Left ventricle myocardium inferior (tissue), 1 donor: ENCODE data around the gene PIGU. TPM values are rescaled to one million over a fixed set of nuclear protein-coding genes. Genes with fewer than 3 reads are reported as not detected.

ENCODE experiments used
- DNase-seq: peaks from one replicate; pipeline ENCODE4 v3.0.0-alpha.2; 2020
- H3K27ac ChIP-seq: fragments of 200-600 bp; replicated peaks from 2 replicates; pipeline ENCODE4 v1.8.0; 2021
- H3K27me3 ChIP-seq: fragments of 200-600 bp; 2 replicates; pipeline ENCODE4 v1.8.0; 2021; ENCODE audit warnings: low read depth
- H3K36me3 ChIP-seq: fragments of 200-600 bp; 2 replicates; pipeline ENCODE4 v1.8.0; 2021
- H3K4me1 ChIP-seq: fragments of 200-600 bp; 2 replicates; pipeline ENCODE4 v1.8.0; 2021
- H3K4me3 ChIP-seq: fragments of 200-600 bp; 2 replicates; pipeline ENCODE4 v1.8.0; 2021; ENCODE audit warnings: mild to moderate bottlenecking, moderate library complexity
- H3K9me3 ChIP-seq: fragments of 200-600 bp; replicated peaks from 2 replicates; pipeline ENCODE4 v1.8.0; 2021
- intact Hi-C: fragments of 100-400 bp; cut with micrococcal nuclease; formaldehyde crosslinking; loops from one replicate; pipeline ENCODE4 v1.11.0; 2022
- total RNA-seq: library from RNA; stranded (reverse); fragmentation: NEBNext Ultra II Directional; extraction: Animal tissue kit (Norgen Biotek cat#: 25700); gene quantifications from one replicate; pipeline ENCODE4 v1.2.1, GENCODE V29; 2021
- TF ChIP-seq, protein P1 (sequence below): fragments of 200-600 bp; IDR thresholded peaks from 2 replicates; pipeline ENCODE4 v1.8.0; 2021; ENCODE audit warnings: antibody characterized with exemption, mild to moderate bottlenecking, borderline replicate concordance
- donor health status: DM: no; HTN: yes; CAD: no; lungs with severe emphysema.

Gene PIGU
- total RNA-seq, 1 donor from 2014 or later = 13.7 TPM

DNA sequence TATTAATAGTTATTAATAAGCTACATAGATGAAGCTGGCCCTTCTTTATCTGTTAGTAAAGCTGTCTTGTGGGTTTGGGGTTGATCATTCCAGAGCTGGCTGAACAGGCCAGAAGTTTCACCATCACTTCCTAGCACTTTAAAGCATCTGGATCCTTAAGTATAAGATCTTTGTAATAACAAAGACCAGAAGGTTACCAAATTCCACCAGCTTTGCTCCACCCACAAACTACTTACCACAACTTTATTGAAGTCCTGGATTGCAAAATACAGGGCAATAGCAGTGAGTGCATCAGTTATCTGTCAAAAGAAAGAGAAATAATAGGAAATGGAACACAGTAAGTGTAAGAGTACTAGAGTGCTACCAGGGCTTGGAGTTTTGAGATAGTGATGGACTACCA is 33.0 kb downstream of the PIGU start:
- TF ChIP-seq, protein P1, sequence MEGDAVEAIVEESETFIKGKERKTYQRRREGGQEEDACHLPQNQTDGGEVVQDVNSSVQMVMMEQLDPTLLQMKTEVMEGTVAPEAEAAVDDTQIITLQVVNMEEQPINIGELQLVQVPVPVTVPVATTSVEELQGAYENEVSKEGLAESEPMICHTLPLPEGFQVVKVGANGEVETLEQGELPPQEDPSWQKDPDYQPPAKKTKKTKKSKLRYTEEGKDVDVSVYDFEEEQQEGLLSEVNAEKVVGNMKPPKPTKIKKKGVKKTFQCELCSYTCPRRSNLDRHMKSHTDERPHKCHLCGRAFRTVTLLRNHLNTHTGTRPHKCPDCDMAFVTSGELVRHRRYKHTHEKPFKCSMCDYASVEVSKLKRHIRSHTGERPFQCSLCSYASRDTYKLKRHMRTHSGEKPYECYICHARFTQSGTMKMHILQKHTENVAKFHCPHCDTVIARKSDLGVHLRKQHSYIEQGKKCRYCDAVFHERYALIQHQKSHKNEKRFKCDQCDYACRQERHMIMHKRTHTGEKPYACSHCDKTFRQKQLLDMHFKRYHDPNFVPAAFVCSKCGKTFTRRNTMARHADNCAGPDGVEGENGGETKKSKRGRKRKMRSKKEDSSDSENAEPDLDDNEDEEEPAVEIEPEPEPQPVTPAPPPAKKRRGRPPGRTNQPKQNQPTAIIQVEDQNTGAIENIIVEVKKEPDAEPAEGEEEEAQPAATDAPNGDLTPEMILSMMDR = no peak
- intact Hi-C loops = no loop called here
- Histone ChIP-seq H3K4me3 (no peak overlapping the region), H3K27ac (no peak overlapping the region), H3K4me1 (peaks cover 5% of the 10 kb centered on the region), H3K36me3 (peaks cover 13% of the 10 kb centered on the region), H3K9me3 (no peaks in the 10 kb centered on the region), H3K27me3 (no peaks in the 10 kb centered on the region)
- DNase-seq = no peak

DNA sequence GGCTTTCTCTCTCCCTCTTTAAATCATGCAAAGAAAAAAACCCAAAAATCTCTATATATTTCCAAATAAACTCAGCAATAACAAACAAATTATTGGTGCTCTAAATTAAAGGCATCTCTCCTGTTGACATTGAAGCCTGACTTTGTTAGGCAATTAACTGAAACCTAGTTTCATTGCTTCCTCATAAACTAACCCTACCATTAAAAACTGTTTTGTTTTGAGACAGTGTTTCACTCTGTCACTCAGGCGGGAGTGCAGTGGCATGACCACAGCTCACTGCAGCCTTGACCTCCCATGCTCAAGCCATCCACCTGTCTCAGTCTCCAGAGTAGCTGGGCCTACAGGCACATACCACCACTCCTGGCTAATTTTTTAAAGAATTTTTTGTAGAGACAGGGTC is 34.9 kb downstream of the PIGU start:
- TF ChIP-seq, protein P1 = no peak
- peaks cover 17% of the 10 kb centered on the region for H3K4me1 ChIP-seq
- no peaks in the 10 kb centered on the region for H3K27me3 ChIP-seq
- no peaks in the 10 kb centered on the region for H3K9me3 ChIP-seq
- H3K4me3 ChIP-seq = no peak overlapping the region
- H3K36me3 ChIP-seq = peaks cover 22% of the 10 kb centered on the region
- intact Hi-C loops = no loop called here
- DNase-seq = no peak
- no peak overlapping the region for H3K27ac ChIP-seq

DNA sequence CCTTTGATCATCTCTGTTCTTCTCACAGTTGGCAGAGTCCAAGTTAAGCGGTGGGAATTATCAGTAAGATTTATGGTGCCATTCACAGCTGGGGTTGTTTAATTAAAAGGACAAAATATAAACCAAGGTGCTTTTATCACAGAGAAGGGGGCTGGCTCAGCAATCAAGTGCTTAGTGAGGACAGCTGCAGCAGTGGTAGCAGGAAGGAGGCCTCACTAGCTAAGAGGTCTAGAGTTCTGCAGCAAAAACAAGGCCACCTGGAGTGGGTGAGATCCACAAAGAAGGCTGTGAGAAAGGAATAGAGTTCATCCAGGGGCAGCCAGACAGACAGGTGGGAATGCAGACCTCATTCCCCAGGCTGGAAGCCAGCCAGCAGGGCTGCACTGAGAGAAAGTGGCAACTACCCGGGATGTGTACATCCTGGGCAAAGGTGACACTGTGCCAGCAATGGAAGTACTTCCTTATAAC is 37.1 kb downstream of the PIGU start:
- Histone ChIP-seq H3K27me3 (no peaks in the 10 kb centered on the region), H3K4me1 (peaks cover 25% of the 10 kb centered on the region), H3K4me3 (no peak overlapping the region), H3K27ac (no peak overlapping the region), H3K36me3 (peaks cover 26% of the 10 kb centered on the region), H3K9me3 (no peaks in the 10 kb centered on the region)
- TF ChIP-seq, protein P1 = no peak
- no peak for DNase-seq
- intact Hi-C loops = no loop called here

DNA sequence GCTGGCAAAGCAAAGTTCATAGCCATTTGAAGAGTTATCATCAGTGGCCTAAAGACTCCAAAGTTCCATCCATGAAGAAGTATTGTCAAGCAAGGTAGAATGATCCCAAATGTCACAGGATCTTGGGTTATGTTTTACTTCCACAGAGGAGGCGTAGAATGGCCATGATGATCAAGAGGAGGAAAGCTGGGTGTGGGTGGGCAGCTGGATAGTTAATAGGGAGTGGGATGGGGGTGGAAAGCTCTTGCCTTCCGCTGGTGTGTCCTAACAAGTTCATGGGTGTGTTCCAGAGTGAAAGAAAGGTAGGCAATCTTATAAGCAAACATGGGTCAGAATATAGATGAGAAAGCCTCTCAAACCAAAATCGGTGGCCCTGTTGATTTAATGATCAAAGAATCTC is 38.4 kb downstream of the PIGU start:
- H3K27ac ChIP-seq = peak overlapping the region; percentile 81
- no peaks in the 10 kb centered on the region for H3K9me3 ChIP-seq
- TF ChIP-seq, protein P1 = no peak
- H3K4me1 ChIP-seq = peaks cover 25% of the 10 kb centered on the region
- peaks cover 29% of the 10 kb centered on the region for H3K36me3 ChIP-seq
- intact Hi-C loops = no loop called here
- H3K4me3 ChIP-seq = no peak overlapping the region
- no peak for DNase-seq
- H3K27me3 ChIP-seq = no peaks in the 10 kb centered on the region

DNA sequence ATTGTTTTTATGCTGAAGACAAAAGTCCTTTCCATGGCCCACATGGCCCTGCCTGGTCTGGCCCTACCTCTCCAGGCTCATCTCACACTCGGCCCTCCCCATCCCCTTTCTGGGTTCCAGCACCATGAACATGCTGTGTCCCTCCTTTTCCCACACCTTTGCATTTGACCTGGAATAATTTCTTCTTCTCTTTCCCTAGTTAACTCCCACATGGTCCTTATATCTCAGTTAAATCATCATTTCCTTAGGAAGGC is 38.9 kb downstream of the PIGU start:
- intact Hi-C loops = no loop called here
- peaks cover 25% of the 10 kb centered on the region for H3K4me1 ChIP-seq
- DNase-seq = no peak
- H3K4me3 ChIP-seq = no peak overlapping the region
- peaks cover 31% of the 10 kb centered on the region for H3K36me3 ChIP-seq
- TF ChIP-seq, protein P1 = no peak
- no peaks in the 10 kb centered on the region for H3K27me3 ChIP-seq
- peak overlapping the region; percentile 81 for H3K27ac ChIP-seq
- no peaks in the 10 kb centered on the region for H3K9me3 ChIP-seq
